ENCODE results near the gene GYG2.
A peak's percentile ranks its signal among the peaks of the same experiment; 100 is the strongest.
"Not testable (repeated sequence)": the region's sequence is repeated elsewhere in the genome, so short reads cannot be mapped to it uniquely, and the experiment has no call there.

Gene GYG2

DNA sequence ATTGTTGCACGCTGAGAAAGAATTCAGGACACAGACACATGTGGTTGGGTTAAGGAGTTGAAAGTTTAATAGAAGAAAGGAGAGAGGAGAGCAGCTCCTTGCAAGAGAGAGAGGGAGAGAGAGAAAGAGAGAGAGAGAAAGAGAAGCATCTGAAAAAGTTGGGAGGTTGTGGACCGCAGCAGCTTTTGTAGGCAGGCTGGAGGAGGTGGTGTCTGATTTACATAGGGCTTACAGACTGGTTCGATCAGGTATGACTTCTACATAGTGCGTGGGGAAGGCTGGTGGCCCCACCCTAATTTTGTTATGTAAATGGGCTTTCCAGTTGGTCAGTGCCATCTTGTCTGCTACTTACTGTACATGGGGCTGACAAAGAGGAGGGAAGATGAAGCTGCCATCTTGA lies 27.5 kb upstream of the GYG2 start:
- DNase-seq (ENCODE audit: low spot score) = no peak
- TF ChIP-seq, protein P1, sequence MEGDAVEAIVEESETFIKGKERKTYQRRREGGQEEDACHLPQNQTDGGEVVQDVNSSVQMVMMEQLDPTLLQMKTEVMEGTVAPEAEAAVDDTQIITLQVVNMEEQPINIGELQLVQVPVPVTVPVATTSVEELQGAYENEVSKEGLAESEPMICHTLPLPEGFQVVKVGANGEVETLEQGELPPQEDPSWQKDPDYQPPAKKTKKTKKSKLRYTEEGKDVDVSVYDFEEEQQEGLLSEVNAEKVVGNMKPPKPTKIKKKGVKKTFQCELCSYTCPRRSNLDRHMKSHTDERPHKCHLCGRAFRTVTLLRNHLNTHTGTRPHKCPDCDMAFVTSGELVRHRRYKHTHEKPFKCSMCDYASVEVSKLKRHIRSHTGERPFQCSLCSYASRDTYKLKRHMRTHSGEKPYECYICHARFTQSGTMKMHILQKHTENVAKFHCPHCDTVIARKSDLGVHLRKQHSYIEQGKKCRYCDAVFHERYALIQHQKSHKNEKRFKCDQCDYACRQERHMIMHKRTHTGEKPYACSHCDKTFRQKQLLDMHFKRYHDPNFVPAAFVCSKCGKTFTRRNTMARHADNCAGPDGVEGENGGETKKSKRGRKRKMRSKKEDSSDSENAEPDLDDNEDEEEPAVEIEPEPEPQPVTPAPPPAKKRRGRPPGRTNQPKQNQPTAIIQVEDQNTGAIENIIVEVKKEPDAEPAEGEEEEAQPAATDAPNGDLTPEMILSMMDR (IDR thresholded peaks at IDR 0.05; ENCODE audit: extremely low read depth, insufficient read depth, missing control alignments) = no peak
- in situ Hi-C loops (cut with MboI; ENCODE audit: low pct_unique_long_range_greater_than_20kb, low sequenced_read_pairs, unreplicated experiment) = loop anchor here (25.0 kb wide), 1 partner anchor 1139 kb away; no protein-coding TSS in a partner anchor

DNA sequence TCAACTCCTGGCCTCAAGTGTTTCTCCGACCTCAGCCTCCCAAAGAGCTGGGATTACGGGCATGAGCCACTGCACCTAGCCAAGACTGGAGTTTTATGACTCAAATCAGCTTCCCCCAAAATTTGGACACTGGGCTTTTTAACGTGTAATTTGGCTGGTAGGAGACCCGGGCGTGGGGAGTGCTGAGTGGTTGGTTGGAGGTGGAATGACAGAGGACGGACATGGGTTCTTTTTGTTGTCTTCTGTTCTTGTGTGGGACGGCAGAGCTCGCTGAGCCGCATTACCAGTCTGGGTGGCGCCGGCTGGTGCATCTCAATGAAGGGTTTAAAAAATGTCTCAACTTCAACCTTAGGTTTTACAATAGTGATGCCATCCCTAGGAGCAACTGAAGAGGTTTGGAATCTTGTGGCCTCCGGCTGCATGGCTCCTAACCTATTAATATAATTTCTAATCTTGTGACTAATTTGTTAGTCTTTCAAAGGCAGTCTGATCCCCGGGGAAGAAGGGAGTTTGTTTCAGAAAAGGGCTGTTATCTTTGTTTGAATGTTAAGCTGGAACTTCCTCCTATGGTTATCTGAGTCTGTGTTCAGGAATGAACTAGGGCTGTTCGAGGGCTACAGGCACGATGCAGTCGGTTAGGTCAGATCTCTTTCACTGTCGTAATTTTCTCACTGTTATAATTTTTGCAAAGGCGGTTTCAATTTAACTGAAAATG lies 26.2 kb upstream of the GYG2 start:
- in situ Hi-C loops (cut with MboI; ENCODE audit: low pct_unique_long_range_greater_than_20kb, low sequenced_read_pairs, unreplicated experiment) = loop anchor here (25.0 kb wide), 1 partner anchor 1140 kb away; no protein-coding TSS in a partner anchor
- DNase-seq (ENCODE audit: low spot score) = not testable (repeated sequence)

DNA sequence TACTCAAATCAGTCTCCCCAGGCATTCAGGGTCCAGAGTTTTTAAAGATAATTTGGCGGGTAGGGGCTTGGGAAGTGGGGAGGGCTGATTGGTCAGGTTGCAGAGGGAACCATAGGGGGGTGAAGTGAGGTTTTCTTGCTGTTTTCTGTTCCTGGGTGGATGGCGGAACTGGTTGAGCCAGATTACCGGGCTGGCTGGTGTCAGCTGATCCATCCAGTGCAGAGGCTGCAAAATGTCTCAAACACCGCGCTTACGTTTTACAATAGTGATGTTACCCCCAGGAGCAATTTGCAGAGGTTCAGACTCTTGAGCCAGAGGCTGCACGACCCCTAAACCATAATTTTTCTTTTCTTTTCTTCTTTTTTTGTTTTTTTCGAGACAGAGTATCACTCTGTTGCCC lies 25.2 kb upstream of the GYG2 start:
- DNase-seq (ENCODE audit: low spot score) = not testable (repeated sequence)

GRCh38 chrX:2804106-2804843 lies 24.5 kb upstream of the GYG2 start:
- not testable (repeated sequence) for DNase-seq (ENCODE audit: low spot score)
- in situ Hi-C loops (cut with MboI; ENCODE audit: low pct_unique_long_range_greater_than_20kb, low sequenced_read_pairs, unreplicated experiment) = loop anchor here (25.0 kb wide), 1 partner anchor 1142 kb away; no protein-coding TSS in a partner anchor

More for the DNA sequence above, 25.2 kb upstream of the GYG2 start:
- in situ Hi-C loops (cut with MboI; ENCODE audit: low pct_unique_long_range_greater_than_20kb, low sequenced_read_pairs, unreplicated experiment) = loop anchor here (25.0 kb wide), 1 partner anchor 1141 kb away; no protein-coding TSS in a partner anchor

- in situ Hi-C loops (cut with MboI; ENCODE audit: low pct_unique_long_range_greater_than_20kb, low sequenced_read_pairs, unreplicated experiment) = loop anchor here (25.0 kb wide), 1 partner anchor 1143 kb away; no protein-coding TSS in a partner anchor
- not testable (repeated sequence) for DNase-seq (ENCODE audit: low spot score)
Measured at GRCh38 chrX:2804858-2805257, 23.9 kb upstream of the GYG2 start.

DNA sequence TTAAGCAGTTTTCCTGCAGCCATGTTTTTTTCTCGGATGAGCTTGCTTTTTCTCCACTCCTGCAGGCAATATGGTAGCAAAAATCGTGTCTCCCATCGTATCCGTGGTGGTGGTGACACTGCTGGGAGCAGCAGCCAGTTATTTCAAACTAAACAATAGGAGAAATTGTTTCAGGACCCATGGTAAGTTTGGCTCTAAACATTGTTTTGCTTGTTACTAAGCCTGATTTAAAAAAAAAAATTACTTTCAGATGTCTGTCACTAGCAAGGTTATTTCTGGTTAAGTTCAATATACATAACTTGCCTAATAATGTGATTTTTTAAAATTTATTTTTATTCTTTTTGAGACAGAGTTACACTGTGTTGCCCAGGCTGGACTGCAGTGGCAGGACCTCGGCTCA lies 17.5 kb upstream of the GYG2 start:
- in situ Hi-C loops (cut with MboI; ENCODE audit: low pct_unique_long_range_greater_than_20kb, low sequenced_read_pairs, unreplicated experiment) = loop anchor here (10.0 to 25.0 kb wide), 2 partner anchors 166 to 1149 kb away; no protein-coding TSS in a partner anchor
- TF ChIP-seq, protein P1 (IDR thresholded peaks at IDR 0.05; ENCODE audit: extremely low read depth, insufficient read depth, missing control alignments) = no peak
- DNase-seq (ENCODE audit: low spot score) = no peak

GRCh38 chrX:2812161-2812907 lies 16.4 kb upstream of the GYG2 start:
- in situ Hi-C loops (cut with MboI; ENCODE audit: low pct_unique_long_range_greater_than_20kb, low sequenced_read_pairs, unreplicated experiment) = loop anchor here (10.0 to 25.0 kb wide), 2 partner anchors 168 to 1150 kb away; no protein-coding TSS in a partner anchor
- TF ChIP-seq, protein P1 (IDR thresholded peaks at IDR 0.05; ENCODE audit: extremely low read depth, insufficient read depth, missing control alignments) = peak; percentile 73
- DNase-seq (ENCODE audit: low spot score) = not testable (repeated sequence)

- TF ChIP-seq, protein P1 (IDR thresholded peaks at IDR 0.05; ENCODE audit: extremely low read depth, insufficient read depth, missing control alignments) = no peak
- in situ Hi-C loops (cut with MboI; ENCODE audit: low pct_unique_long_range_greater_than_20kb, low sequenced_read_pairs, unreplicated experiment) = loop anchor here (10.0 to 25.0 kb wide), 2 partner anchors 172 to 1155 kb away; no protein-coding TSS in a partner anchor
Measured at GRCh38 chrX:2817036-2817435, 11.7 kb upstream of the GYG2 start.

More at GRCh38 chrX:2817036-2817435, 11.7 kb upstream of the GYG2 start:
- no peak for DNase-seq (ENCODE audit: low spot score)
